ENCODE measurements around the gene JAZF1.

Gene JAZF1

GRCh38 chr7:28106321-28106829 lies 74.2 kb downstream of the JAZF1 start:
- DNase-seq (ENCODE audit: low read depth) = peak; percentile 84

- no peak for DNase-seq (ENCODE audit: low read depth)
Measured at GRCh38 chr7:28105234-28105633, 75.4 kb downstream of the JAZF1 start.

GRCh38 chr7:28104811-28105210 lies 75.8 kb downstream of the JAZF1 start:
- no peak for DNase-seq (ENCODE audit: low read depth)

GRCh38 chr7:28104041-28104541 lies 76.5 kb downstream of the JAZF1 start:
- no peak for DNase-seq (ENCODE audit: low read depth)

- peak; percentile 90 for DNase-seq (ENCODE audit: low read depth)
Measured at GRCh38 chr7:28102797-28103196, 77.8 kb downstream of the JAZF1 start.

GRCh38 chr7:28096713-28097112 lies 83.9 kb downstream of the JAZF1 start:
- DNase-seq (ENCODE audit: low read depth) = peak; percentile 63

- DNase-seq (ENCODE audit: low read depth) = no peak
Measured at GRCh38 chr7:28095231-28095630, 85.4 kb downstream of the JAZF1 start.

GRCh38 chr7:28093623-28094232 lies 86.9 kb downstream of the JAZF1 start:
- DNase-seq (ENCODE audit: low read depth) = peak; percentile 79

- DNase-seq (ENCODE audit: low read depth) = no peak
Measured at GRCh38 chr7:28091190-28091589, 89.4 kb downstream of the JAZF1 start.

- DNase-seq (ENCODE audit: low read depth) = no peak
Measured at GRCh38 chr7:28088901-28089714, 91.5 kb downstream of the JAZF1 start.

GRCh38 chr7:28088032-28088431 lies 92.6 kb downstream of the JAZF1 start:
- DNase-seq (ENCODE audit: low read depth) = peak; percentile 81

- no peak for DNase-seq (ENCODE audit: low read depth)
Measured at GRCh38 chr7:28086198-28086597, 94.4 kb downstream of the JAZF1 start.

- DNase-seq (ENCODE audit: low read depth) = no peak
Measured at GRCh38 chr7:28083998-28084985, 96.3 kb downstream of the JAZF1 start.

GRCh38 chr7:28083164-28083997 lies 97.2 kb downstream of the JAZF1 start:
- DNase-seq (ENCODE audit: low read depth) = peak; percentile 89

GRCh38 chr7:28082071-28082470 lies 98.5 kb downstream of the JAZF1 start:
- DNase-seq (ENCODE audit: low read depth) = no peak

- peak; percentile 56 for DNase-seq (ENCODE audit: low read depth)
Measured at GRCh38 chr7:28081016-28081415, 99.6 kb downstream of the JAZF1 start.

- peak; percentile 49 for DNase-seq (ENCODE audit: low read depth)
Measured at GRCh38 chr7:28078036-28078901, 102.3 kb downstream of the JAZF1 start.

GRCh38 chr7:28077616-28078015 lies 103.0 kb downstream of the JAZF1 start:
- no peak for DNase-seq (ENCODE audit: low read depth)

- no peak for DNase-seq (ENCODE audit: low read depth)
Measured at GRCh38 chr7:28076423-28077200, 104.0 kb downstream of the JAZF1 start.
